ENCODE data around the gene SYT2. TPM values are rescaled to one million over a fixed set of nuclear protein-coding genes. Genes with fewer than 3 reads are reported as not detected.
"Not testable (repeated sequence)": the region's sequence is repeated elsewhere in the genome, so short reads cannot be mapped to it uniquely, and the experiment has no call there.

Gene SYT2
- polyA plus RNA-seq, 1 of the 3 experiments (the other 2 are of a cell fraction) = 0.03 TPM

DNA sequence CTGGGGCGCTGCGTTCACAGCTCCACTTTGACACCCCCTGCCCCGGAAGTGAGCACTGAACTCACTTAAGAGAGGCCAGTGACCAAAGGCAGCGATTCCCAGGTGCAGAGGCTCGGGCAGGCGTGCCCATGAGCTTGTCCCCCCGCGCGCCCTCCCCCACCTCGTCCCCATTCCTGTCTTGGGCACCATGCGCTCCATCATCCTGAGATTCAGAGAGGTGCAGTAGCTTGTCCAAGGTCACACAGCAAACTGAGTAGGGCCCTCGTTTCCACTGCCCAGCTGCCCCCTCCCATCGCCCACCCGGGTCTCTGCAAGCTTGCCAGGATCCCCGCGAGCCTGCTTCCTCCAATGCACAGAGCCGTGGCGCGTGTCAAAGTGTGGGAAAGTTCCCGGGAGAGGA lies 68.0 kb downstream of the SYT2 start:
- Histone ChIP-seq H3F3A (replicated peaks; ENCODE audit: insufficient read depth) (no peaks in the 10 kb centered on the region), H3K9ac (no peak overlapping the region), H3K36me3 (replicated peaks in 1 of 2; ENCODE audit: control insufficient read depth in 1 of 2, insufficient read depth in 2 of 2, low read length in 1 of 2) (no peaks in the 10 kb centered on the region), H3K79me2 (ENCODE audit: insufficient read depth) (no peaks in the 10 kb centered on the region), H3K9me2 (no peaks in the 10 kb centered on the region), H2AFZ (ENCODE audit: low read depth) (no peak overlapping the region), H3K27me3 (ENCODE audit: insufficient read depth) (peaks cover 80% of the 10 kb centered on the region), H4K20me1 (ENCODE audit: insufficient read depth) (0 out of 2 replicates have a peak, but pooled peaks cover 3% of the 10 kb centered on the region), H3K9me3 (no peaks in the 10 kb centered on the region), H3K4me2 (peak overlapping the region; percentile 85), H3K4me1 (ENCODE audit: control insufficient read depth in 1 of 2, insufficient read depth in 2 of 2, low read depth in 1 of 2, low read length in 1 of 2) (peaks cover 0 to 12% of the 10 kb centered on the region in 2 experiments; a peak in 2 of 4 replicates), H3K4me3 (ENCODE audit: low read depth in 2 of 2, low read length in 1 of 2) (peak overlapping the region in 1 of 2 experiments; percentile 33; a peak in 1 of 4 replicates), H3K27ac (ENCODE audit: low read depth in 2 of 2, low read length in 1 of 2) (no peak overlapping the region)
- CTCF ChIA-PET = interaction anchor here (1.4 kb wide), 1 partner anchor 42 kb away, joined by 4 read pairs; no protein-coding TSS in a partner anchor
- 59% methylated on average over 19 of the region's 20 CpGs for WGBS (ENCODE audit: low lambda C conversion rate)
- TF ChIP-seq ELF1 (IDR thresholded peaks at IDR 0.05) = no peak
- no peak for TF ChIP-seq MEF2A (IDR thresholded peaks at IDR 0.05; ENCODE audit: borderline replicate concordance, low read depth)
- no peak for DNase-seq
- POLR2A ChIA-PET = no interaction called here

GRCh38 chr1:202639500-202639899 lies 70.8 kb downstream of the SYT2 start:
- ChIA-PET CTCF (interaction anchor here (0.8 kb wide), 1 partner anchor 13 kb away, joined by 3 read pairs; no protein-coding TSS in a partner anchor), POLR2A (no interaction called here)
- peaks cover 0 to 12% of the 10 kb centered on the region in 2 experiments; a peak in 2 of 4 replicates for H3K4me1 ChIP-seq (ENCODE audit: control insufficient read depth in 1 of 2, insufficient read depth in 2 of 2, low read depth in 1 of 2, low read length in 1 of 2)
- no peaks in the 10 kb centered on the region for H3K79me2 ChIP-seq (ENCODE audit: insufficient read depth)
- H3K9me3 ChIP-seq = no peaks in the 10 kb centered on the region
- 64% methylated on average over 9 of the region's 9 CpGs for WGBS (ENCODE audit: low lambda C conversion rate)
- no peak for TF ChIP-seq USF1 (IDR thresholded peaks at IDR 0.05; ENCODE audit: borderline replicate concordance, low read depth)
- TF ChIP-seq TCF12 (IDR thresholded peaks at IDR 0.05) = no peak
- TF ChIP-seq NRF1 (IDR thresholded peaks at IDR 0.05; ENCODE audit: low read depth, low read length) = no peak
- TF ChIP-seq YY1 (IDR thresholded peaks at IDR 0.05; ENCODE audit: low read depth) = no peak
- no peak for TF ChIP-seq PBX3 (IDR thresholded peaks at IDR 0.05)
- TF ChIP-seq NFIC (IDR thresholded peaks at IDR 0.05; ENCODE audit: borderline replicate concordance) = no peak
- no peak for TF ChIP-seq TEAD4 (IDR thresholded peaks at IDR 0.05; ENCODE audit: borderline replicate concordance, insufficient read depth)
- TF ChIP-seq, protein P1, sequence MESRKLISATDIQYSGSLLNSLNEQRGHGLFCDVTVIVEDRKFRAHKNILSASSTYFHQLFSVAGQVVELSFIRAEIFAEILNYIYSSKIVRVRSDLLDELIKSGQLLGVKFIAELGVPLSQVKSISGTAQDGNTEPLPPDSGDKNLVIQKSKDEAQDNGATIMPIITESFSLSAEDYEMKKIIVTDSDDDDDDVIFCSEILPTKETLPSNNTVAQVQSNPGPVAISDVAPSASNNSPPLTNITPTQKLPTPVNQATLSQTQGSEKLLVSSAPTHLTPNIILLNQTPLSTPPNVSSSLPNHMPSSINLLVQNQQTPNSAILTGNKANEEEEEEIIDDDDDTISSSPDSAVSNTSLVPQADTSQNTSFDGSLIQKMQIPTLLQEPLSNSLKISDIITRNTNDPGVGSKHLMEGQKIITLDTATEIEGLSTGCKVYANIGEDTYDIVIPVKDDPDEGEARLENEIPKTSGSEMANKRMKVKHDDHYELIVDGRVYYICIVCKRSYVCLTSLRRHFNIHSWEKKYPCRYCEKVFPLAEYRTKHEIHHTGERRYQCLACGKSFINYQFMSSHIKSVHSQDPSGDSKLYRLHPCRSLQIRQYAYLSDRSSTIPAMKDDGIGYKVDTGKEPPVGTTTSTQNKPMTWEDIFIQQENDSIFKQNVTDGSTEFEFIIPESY (IDR thresholded peaks at IDR 0.05; ENCODE audit: borderline replicate concordance, low read depth) = no peak
- TF ChIP-seq, protein P2, sequence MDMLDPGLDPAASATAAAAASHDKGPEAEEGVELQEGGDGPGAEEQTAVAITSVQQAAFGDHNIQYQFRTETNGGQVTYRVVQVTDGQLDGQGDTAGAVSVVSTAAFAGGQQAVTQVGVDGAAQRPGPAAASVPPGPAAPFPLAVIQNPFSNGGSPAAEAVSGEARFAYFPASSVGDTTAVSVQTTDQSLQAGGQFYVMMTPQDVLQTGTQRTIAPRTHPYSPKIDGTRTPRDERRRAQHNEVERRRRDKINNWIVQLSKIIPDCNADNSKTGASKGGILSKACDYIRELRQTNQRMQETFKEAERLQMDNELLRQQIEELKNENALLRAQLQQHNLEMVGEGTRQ (IDR thresholded peaks at IDR 0.05; ENCODE audit: borderline replicate concordance, low read depth, low read length) = no peak
- TF ChIP-seq JUND (IDR thresholded peaks at IDR 0.05) = no peak
- no peak for TF ChIP-seq SMC3 (IDR thresholded peaks at IDR 0.05; ENCODE audit: low read depth, low read length)
- no peak for TF ChIP-seq SIN3A (IDR thresholded peaks at IDR 0.05; ENCODE audit: borderline replicate concordance, low read depth, low read length)
- TF ChIP-seq FOXJ3 (CRISPR knock-in tag; IDR thresholded peaks at IDR 0.05) = no peak
- TF ChIP-seq EP300 (IDR thresholded peaks at IDR 0.05; ENCODE audit: borderline replicate concordance in 1 of 2, low read depth in 1 of 2, low read length in 1 of 2) = no peak
- no peak overlapping the region for H2AFZ ChIP-seq (ENCODE audit: low read depth)
- no peaks in the 10 kb centered on the region for H3K36me3 ChIP-seq (replicated peaks in 1 of 2; ENCODE audit: control insufficient read depth in 1 of 2, insufficient read depth in 2 of 2, low read length in 1 of 2)
- no peak overlapping the region for H3K4me2 ChIP-seq
- H3K4me3 ChIP-seq (ENCODE audit: low read depth in 2 of 2, low read length in 1 of 2) = no peak overlapping the region
- peaks cover 55% of the 10 kb centered on the region for H3K27me3 ChIP-seq (ENCODE audit: insufficient read depth)
- H3K9me2 ChIP-seq = no peaks in the 10 kb centered on the region
- no peaks in the 10 kb centered on the region for H4K20me1 ChIP-seq (ENCODE audit: insufficient read depth)
- no peak overlapping the region for H3K27ac ChIP-seq (ENCODE audit: low read depth in 2 of 2, low read length in 1 of 2)
- H3K9ac ChIP-seq = no peak overlapping the region
- no peak for DNase-seq
- no peaks in the 10 kb centered on the region for H3F3A ChIP-seq (replicated peaks; ENCODE audit: insufficient read depth)

GRCh38 chr1:202638701-202639305 lies 71.5 kb downstream of the SYT2 start:
- POLR2A ChIA-PET; H3K4me3 ChIP-seq (ENCODE audit: low read depth in 2 of 2, low read length in 1 of 2); H3K9ac ChIP-seq; H3K27ac ChIP-seq (ENCODE audit: low read depth in 2 of 2, low read length in 1 of 2); H3K79me2 ChIP-seq (ENCODE audit: insufficient read depth); H2AFZ ChIP-seq (ENCODE audit: low read depth); H3K4me2 ChIP-seq; H3F3A ChIP-seq (replicated peaks; ENCODE audit: insufficient read depth); H3K36me3 ChIP-seq (replicated peaks in 1 of 2; ENCODE audit: control insufficient read depth in 1 of 2, insufficient read depth in 2 of 2, low read length in 1 of 2); DNase-seq; H3K9me3 ChIP-seq; H4K20me1 ChIP-seq (ENCODE audit: insufficient read depth); H3K9me2 ChIP-seq: not testable (repeated sequence)
- WGBS (ENCODE audit: low lambda C conversion rate) = 68% methylated on average over 9 of the region's 9 CpGs
- CTCF ChIA-PET = interaction anchor here (1.2 kb wide), 1 partner anchor 138 kb away, joined by 4 read pairs; no protein-coding TSS in a partner anchor
- H3K4me1 ChIP-seq (ENCODE audit: control insufficient read depth in 1 of 2, insufficient read depth in 2 of 2, low read depth in 1 of 2, low read length in 1 of 2) = peaks cover 0 to 12% of the 10 kb centered on the region in 2 experiments; a peak in 2 of 4 replicates
- peaks cover 48% of the 10 kb centered on the region for H3K27me3 ChIP-seq (ENCODE audit: insufficient read depth)

Data from SK-N-SH (cell line).